SK-N-SH (cell line): ENCODE data around the gene CISD3.
A peak's percentile ranks its signal among the peaks of the same experiment; 100 is the strongest.

Experiments
- CTCF ChIP-seq: fragments of 200-600 bp; sonication (generic); IDR thresholded peaks from 2 replicates; pipeline ENCODE4 v1.6.1; 2017; ENCODE audit warnings: antibody characterized with exemption, mild to moderate bottlenecking, moderate library complexity
- NFIC ChIP-seq: IDR thresholded peaks from 2 replicates; pipeline ENCODE4 v1.4.0; 2012; ENCODE audit warnings: borderline replicate concordance
- RFX5 ChIP-seq: IDR thresholded peaks from 2 replicates; pipeline ENCODE4 v1.6.1; 2012; ENCODE audit warnings: mild to moderate bottlenecking, improper control_type of control experiment, low read length

DNA sequence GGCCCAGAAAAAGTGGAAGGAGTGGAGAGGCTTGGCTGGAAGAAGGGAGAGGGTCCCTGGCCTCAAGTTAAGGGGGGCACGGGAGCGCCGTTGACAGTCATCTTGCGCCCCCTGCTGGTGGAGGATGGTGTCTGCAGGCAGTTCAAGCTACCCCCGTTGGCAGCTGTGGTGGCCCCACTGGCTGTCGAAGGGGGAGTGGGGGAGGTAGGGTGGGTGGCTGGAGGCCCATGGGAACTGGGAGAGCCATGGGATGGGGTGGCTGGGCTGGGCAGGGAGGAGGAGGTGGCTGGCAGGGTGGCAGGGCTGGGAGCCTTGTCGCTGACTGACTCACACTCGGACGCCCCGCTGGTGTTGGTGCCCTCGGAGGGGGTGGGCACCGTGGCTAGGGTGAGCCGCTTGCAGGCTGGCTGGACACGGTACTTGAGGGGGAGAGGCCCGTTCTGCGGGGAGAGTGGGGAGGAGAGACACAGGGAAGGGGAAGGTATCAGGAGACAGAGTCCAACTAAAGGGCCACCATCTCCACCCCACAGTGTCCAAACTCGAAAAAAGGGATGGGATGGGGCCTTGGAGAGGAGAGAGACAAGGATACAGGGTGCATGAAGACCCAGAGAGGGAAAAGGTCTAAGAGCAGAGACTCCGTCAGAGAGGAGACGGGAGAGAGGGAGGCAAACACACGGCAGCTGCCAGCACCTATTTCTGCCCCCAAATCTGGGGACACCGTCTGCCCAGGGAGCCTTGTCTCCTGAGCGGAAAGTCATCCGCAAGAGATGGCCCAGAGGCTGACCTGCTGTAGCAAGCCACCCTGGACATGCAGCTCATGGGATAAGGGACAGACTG, 5.2 kb downstream of the CISD3 start:
- TF ChIP-seq NFIC, result no peak
- peak; percentile 95 for TF ChIP-seq CTCF
- no peak for TF ChIP-seq RFX5
